HepG2 (cell line): ENCODE results near the gene GRAMD4. TPM values are rescaled to one million over a fixed set of nuclear protein-coding genes. Genes with fewer than 3 reads are reported as not detected.
A peak's percentile ranks its signal among the peaks of the same experiment; 100 is the strongest.

Experiments
- ATF4 ChIP-seq, 2 experiments: fragments of 450-650 bp in 1 of 2; sonication (generic) in 1 of 2; formaldehyde crosslinking; IDR thresholded peaks; 2 replicates each; pipeline versions ENCODE4 v1.5.0 to v1.8.0; 2020 to 2022; ENCODE audit warnings: mild to moderate bottlenecking in 1 of 2, missing genetic modification reagents in 1 of 2
- ATRX ChIP-seq: sonication (generic); formaldehyde crosslinking; IDR thresholded peaks from 2 replicates; pipeline ENCODE4 v1.4.0; 2020; ENCODE audit warnings: missing genetic modification reagents, borderline replicate concordance
- ETS1 ChIP-seq: sonication (generic); formaldehyde crosslinking; IDR thresholded peaks from 2 replicates; pipeline ENCODE4 v1.4.0; 2020; ENCODE audit warnings: missing genetic modification reagents
- FOXP1 ChIP-seq, 2 experiments: fragments of 450-650 bp in 1 of 2; IDR thresholded peaks; 2 replicates each; pipeline ENCODE4 v1.6.1; 2017 to 2018; ENCODE audit warnings: antibody characterized with exemption in 1 of 2
- KAT8 ChIP-seq: IDR thresholded peaks from 2 replicates; pipeline ENCODE4 v1.6.1; 2016; ENCODE audit warnings: missing genetic modification reagents, missing compliant biosample characterization
- MATR3 ChIP-seq: sonication (generic); formaldehyde crosslinking; IDR thresholded peaks from 2 replicates; pipeline ENCODE4 v1.4.0; 2020; ENCODE audit warnings: missing genetic modification reagents
- MIER3 ChIP-seq: IDR thresholded peaks from 2 replicates; pipeline ENCODE4 v1.6.1; 2016; ENCODE audit warnings: missing compliant biosample characterization, borderline replicate concordance
- NFYC ChIP-seq: IDR thresholded peaks from 2 replicates; pipeline ENCODE4 v1.6.1; 2016; ENCODE audit warnings: missing genetic modification reagents, missing compliant biosample characterization
- POLR2AphosphoS2 ChIP-seq: IDR thresholded peaks from 2 replicates; pipeline ENCODE4 v1.6.1; 2011; ENCODE audit warnings: low read depth, low read length, improper control_type of control experiment
- RORA ChIP-seq: sonication (generic); formaldehyde crosslinking; IDR thresholded peaks from 2 replicates; pipeline ENCODE4 v1.5.0; 2020; ENCODE audit warnings: mild to moderate bottlenecking, missing genetic modification reagents, moderate library complexity
- SRSF4 ChIP-seq: fragments of 200-400 bp; formaldehyde crosslinking; IDR thresholded peaks from one replicate; pipeline ENCODE4 v1.6.1; 2018; ENCODE audit warnings: mild to moderate bottlenecking, low read depth, low read length, moderate library complexity; ENCODE audit not compliant: poor library complexity, severe bottlenecking
- TBX2 ChIP-seq: sonication (generic); formaldehyde crosslinking; IDR thresholded peaks from 2 replicates; pipeline ENCODE4 v1.5.0; 2020; ENCODE audit warnings: missing genetic modification reagents, mild to moderate bottlenecking, borderline replicate concordance
- TEF ChIP-seq: sonication (generic); formaldehyde crosslinking; IDR thresholded peaks from 2 replicates; pipeline ENCODE4 v1.5.0; 2020; ENCODE audit warnings: missing genetic modification reagents
- TRAFD1 ChIP-seq: sonication (generic); formaldehyde crosslinking; IDR thresholded peaks from 2 replicates; pipeline ENCODE4 v1.5.1; 2020; ENCODE audit warnings: missing genetic modification reagents, mild to moderate bottlenecking, borderline replicate concordance
- ZBTB7A ChIP-seq: sonication (generic); formaldehyde crosslinking; IDR thresholded peaks from 2 replicates; pipeline ENCODE4 v1.8.0; 2022; ENCODE audit warnings: mild to moderate bottlenecking, missing genetic modification reagents
- ZKSCAN8 ChIP-seq: IDR thresholded peaks from 2 replicates; pipeline ENCODE4 v1.6.1; 2016; ENCODE audit warnings: borderline replicate concordance, missing genetic modification reagents, missing compliant biosample characterization
- ZNF484 ChIP-seq: sonication (generic); formaldehyde crosslinking; IDR thresholded peaks from 2 replicates; pipeline ENCODE4 v1.5.1; 2020; ENCODE audit warnings: mild to moderate bottlenecking, low read depth, missing genetic modification reagents, borderline replicate concordance
- ZNF609 ChIP-seq: sonication (generic); formaldehyde crosslinking; IDR thresholded peaks from 2 replicates; pipeline ENCODE4 v1.4.0; 2020; ENCODE audit warnings: mild to moderate bottlenecking, missing genetic modification reagents, borderline replicate concordance
- ZNF761 ChIP-seq: sonication (generic); formaldehyde crosslinking; conservative IDR thresholded peaks from 2 replicates; pipeline ENCODE4 v1.4.0; 2020; ENCODE audit warnings: mild to moderate bottlenecking, missing genetic modification reagents
- ZSCAN25 ChIP-seq: sonication (generic); formaldehyde crosslinking; IDR thresholded peaks from 2 replicates; pipeline ENCODE4 v1.8.0; 2022; ENCODE audit warnings: mild to moderate bottlenecking, missing genetic modification reagents
- polyA plus RNA-seq, 8 experiments: library from polyadenylated mRNA; depleted of rRNA in 3 of 8; stranded (reverse) in 7 of 8; unstranded in 1 of 8; fragments of >200 nt; fragmentation: Illumina TruSeq in 4 of 8; extraction: Trizol in 4 of 8; gene quantifications; 2 replicates each; pipeline versions ENCODE4 v1.2.1 to v1.2.3, GENCODE V29; 2011 to 2016; ENCODE audit warnings: low read depth in 4 of 8, missing spikeins in 1 of 8, mixed read lengths in 1 of 8; ENCODE audit not compliant: insufficient read depth in 1 of 8
- total RNA-seq, 5 experiments: library from RNA; depleted of rRNA; stranded (reverse); fragments of >200 nt; fragmentation: Illumina TruSeq; extraction: Trizol; gene quantifications; 2 replicates each; pipeline ENCODE4 v1.2.3, GENCODE V29; 2016; ENCODE audit warnings: low read depth in 1 of 5

The GRAMD4 gene
- total and polyA plus RNA-seq, 2 of the 13 experiments (the other 11 are each of a cell fraction or from before 2014, with no cell fraction given) = 15.2 to 15.7 TPM

GRCh38 chr22:46609175-46609690 lies 11.0 kb upstream of the GRAMD4 start (continued):
- TF ChIP-seq ZNF761 (no peak), ZNF609 (CRISPR knock-in tag) (peak; percentile 79; the same call in 1 of the 2 replicates), ZBTB7A (no peak), TRAFD1 (CRISPR knock-in tag) (no peak), ETS1 (CRISPR knock-in tag) (no peak), ATRX (CRISPR knock-in tag) (no peak), ZSCAN25 (no peak), SRSF4 (no peak), ZKSCAN8 (0 out of 2 replicates have a peak, but pooled peaks have one; percentile 52), RORA (no peak), ATF4 (CRISPR knock-in tag; IDR thresholded peaks at IDR 0.05) (0 out of 4 replicates have a peak, but pooled peaks of 1 of the 2 experiments have one; percentile 35), TEF (CRISPR knock-in tag) (no peak), MATR3 (no peak), FOXP1 (IDR thresholded peaks at IDR 0.05) (no peak), FOXP1 (CRISPR knock-in tag; IDR thresholded peaks at IDR 0.05) (peak; percentile 85), KAT8 (0 out of 2 replicates have a peak, but pooled peaks have one; percentile 67), ZNF484 (CRISPR knock-in tag) (no peak), NFYC (no peak), TBX2 (CRISPR knock-in tag) (peak; percentile 50), MIER3 (CRISPR knock-in tag) (peak; percentile 50; the same call in 1 of the 2 replicates), POLR2AphosphoS2 (no peak)
